A549 treated with Hydrocortisone at 1 μM for 4 hours (cell line): ENCODE measurements around the gene KIF19. TPM values are rescaled to one million over a fixed set of nuclear protein-coding genes. Genes with fewer than 3 reads are reported as not detected.

ENCODE experiments used
- total RNA-seq: library from RNA; stranded (reverse); fragments of 200-300 nt; extraction: Qiagen RNA extraction; gene quantifications from 5 replicates; pipeline ENCODE4 v1.2.3, GENCODE V29; 2022

KIF19 gene
- total RNA-seq = 0.03 to 0.08 TPM (median 0.05 TPM) in 4 of 5 replicates, not detected in the other

GRCh38 chr17:74325743-74326379 is at the start of gene KIF19:
KIF19 (plus strand) TSS chr17:74326226; CDS start chr17:74326350, 124 bp downstream.

GRCh38 chr17:74361230-74362068 is 35.4 kb downstream of the KIF19 start, which contains the start of gene BTBD17:
BTBD17 (minus strand) TSS chr17:74361868; CDS start chr17:74361819, 49 bp downstream.

GRCh38 chr17:74367206-74367605 is 41.2 kb downstream of the KIF19 start, which contains the start of gene GPR142:
GPR142 (plus strand) TSS chr17:74367506; CDS start chr17:74369541, 2,035 bp downstream.

Other genes with a start within 250 kb of the KIF19 start
- gene RPL38, start 122.5 kb upstream of the KIF19 start, total RNA-seq = 2,596 to 3,141 TPM (median 2,758 TPM) in 5 replicates
- 1.7 to 2.3 TPM (median 2.0 TPM) in 5 replicates for gene TTYH2, start 112.7 kb upstream of the KIF19 start, total RNA-seq
- gene DNAI2, start 52.0 kb upstream of the KIF19 start, total RNA-seq = 0.05 to 0.06 TPM in 2 of 5 replicates, not detected in the others
- not detected in 5 replicates for gene BTBD17, start 35.6 kb downstream of the KIF19 start, total RNA-seq
- not detected in 5 replicates for gene GPR142, start 41.3 kb downstream of the KIF19 start, total RNA-seq
- gene GPRC5C, start 105.9 kb downstream of the KIF19 start, total RNA-seq = 49.3 to 62.9 TPM (median 55.3 TPM) in 5 replicates
- gene CD300A, start 140.4 kb downstream of the KIF19 start, total RNA-seq = 0.05 to 0.08 TPM (median 0.07 TPM) in 4 of 5 replicates, not detected in the other
- 0.03 to 0.07 TPM (median 0.06 TPM) in 4 of 5 replicates, not detected in the other for gene CD300LB, start 205.2 kb downstream of the KIF19 start, total RNA-seq
- 0.20 to 0.43 TPM (median 0.41 TPM) in 5 replicates for gene CD300C, start 219.9 kb downstream of the KIF19 start, total RNA-seq
- 0.27 to 0.63 TPM (median 0.40 TPM) in 4 of 5 replicates, not detected in the other for gene CD300H, start 241.3 kb downstream of the KIF19 start, total RNA-seq